Heart left ventricle (tissue), 13 donors: ENCODE data around the gene STIM1.

Source experiments
- POLR2A ChIP-seq, 2 donors: fragments of 450-650 bp; IDR thresholded peaks; one replicate each; pipeline ENCODE4 v1.6.1; 2017; ENCODE audit warnings: antibody characterized with exemption in 2 of 2, mild to moderate bottlenecking in 2 of 2, moderate library complexity in 2 of 2
- TF ChIP-seq, protein P1 (sequence below), 12 donors: fragments of 200-600 bp; sonication (generic) in 4 of 12; IDR thresholded peaks; one replicate each; pipeline versions ENCODE4 v1.5.0 to v1.8.0; 2018 to 2022; ENCODE audit warnings: antibody characterized with exemption in 12 of 12, mild to moderate bottlenecking in 5 of 12
- donor health status: ischemic (EF 13 %, LVEDD 7.1; RV severe dilation, severe dysfunction).
- donor health status: DM: no; HTN: yes; CAD: no.
- donor health status: DM: no; HTN: no; CAD: no.
- donor health status: ischemic (EF 25% LVEDD 6.9; RV normal size, moderate dysfunction).
- donor health status: ischemic (EF 25% LVEDD 5.7; RV mildly dilated, moderate dysfunction).
- donor health status: ischemic (EF 35%, LVEDD 5.7; RV mildly dilated, moderate dysfunction).
- donor health status: nonischemic (EF 11% LVEDD 7.7; RV severe dilation, severe dysfunction).
- donor health status: DM: yes; HTN: yes; CAD: no.
- donor health status: PGD.
- donor health status: ischemic (EF 29% LVEDD 5.4; RV normal size, mild dysfunction).
- donor health status: nonischemic (EF 23%, LVEDD 6.1; RV moderate dilation, normal function).

DNA sequence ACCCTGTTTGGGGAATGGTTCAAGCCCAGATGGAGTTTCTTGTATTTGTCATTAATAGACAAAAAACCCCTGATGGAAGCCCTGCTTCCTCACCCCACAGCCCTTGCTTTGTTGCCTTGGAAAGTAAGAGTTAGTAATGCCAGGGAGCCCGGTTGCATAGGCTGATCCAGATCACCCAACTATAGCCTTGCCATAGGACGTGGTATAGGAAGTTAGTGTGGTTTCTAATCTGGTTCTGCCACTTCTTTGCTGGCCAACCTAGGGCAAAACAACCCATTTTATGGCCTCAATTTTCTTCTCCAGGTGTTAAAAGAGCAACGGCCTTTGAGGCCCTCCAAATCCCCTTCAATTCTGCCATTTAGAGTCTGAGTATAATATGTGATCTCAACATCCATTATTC is 97.9 kb downstream of the STIM1 start:
- TF ChIP-seq, protein P1, sequence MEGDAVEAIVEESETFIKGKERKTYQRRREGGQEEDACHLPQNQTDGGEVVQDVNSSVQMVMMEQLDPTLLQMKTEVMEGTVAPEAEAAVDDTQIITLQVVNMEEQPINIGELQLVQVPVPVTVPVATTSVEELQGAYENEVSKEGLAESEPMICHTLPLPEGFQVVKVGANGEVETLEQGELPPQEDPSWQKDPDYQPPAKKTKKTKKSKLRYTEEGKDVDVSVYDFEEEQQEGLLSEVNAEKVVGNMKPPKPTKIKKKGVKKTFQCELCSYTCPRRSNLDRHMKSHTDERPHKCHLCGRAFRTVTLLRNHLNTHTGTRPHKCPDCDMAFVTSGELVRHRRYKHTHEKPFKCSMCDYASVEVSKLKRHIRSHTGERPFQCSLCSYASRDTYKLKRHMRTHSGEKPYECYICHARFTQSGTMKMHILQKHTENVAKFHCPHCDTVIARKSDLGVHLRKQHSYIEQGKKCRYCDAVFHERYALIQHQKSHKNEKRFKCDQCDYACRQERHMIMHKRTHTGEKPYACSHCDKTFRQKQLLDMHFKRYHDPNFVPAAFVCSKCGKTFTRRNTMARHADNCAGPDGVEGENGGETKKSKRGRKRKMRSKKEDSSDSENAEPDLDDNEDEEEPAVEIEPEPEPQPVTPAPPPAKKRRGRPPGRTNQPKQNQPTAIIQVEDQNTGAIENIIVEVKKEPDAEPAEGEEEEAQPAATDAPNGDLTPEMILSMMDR (IDR thresholded peaks at IDR 0.05): no peak
- no peak for TF ChIP-seq POLR2A (IDR thresholded peaks at IDR 0.05)
